ENCODE measurements around the gene BMP2K. TPM values are rescaled to one million over a fixed set of nuclear protein-coding genes. Genes with fewer than 3 reads are reported as not detected.

Gene BMP2K
- total and polyA plus RNA-seq, 4 donors = 19.6 to 95.3 (median 40.4) TPM

GRCh38 chr4:78763251-78763650 is 12.9 kb upstream of the BMP2K start:
- Histone ChIP-seq H3K27me3 (ENCODE audit: control insufficient read depth, insufficient read depth, low read length) (no peaks in the 10 kb centered on the region), H3K4me3 (ENCODE audit: low read depth, low read length) (no peak overlapping the region), H3K4me1 (ENCODE audit: control insufficient read depth, insufficient read depth, low read length) (no peaks in the 10 kb centered on the region), H3K36me3 (ENCODE audit: control insufficient read depth, insufficient read depth, low read length) (no peaks in the 10 kb centered on the region), H3K9me3 (ENCODE audit: control insufficient read depth, insufficient read depth, low read length) (no peaks in the 10 kb centered on the region), H3K27ac (ENCODE audit: low read depth, low read length) (no peak overlapping the region)
- no peak for DNase-seq (ENCODE audit: low read depth in 4 of 6, low spot score in 6 of 6)
- WGBS (ENCODE audit: insufficient coverage) = no CpG with 5 or more reads among the region's 1 CpG

- no peak overlapping the region for H3K4me3 ChIP-seq (ENCODE audit: low read depth, low read length)
- no peak overlapping the region for H3K27ac ChIP-seq (ENCODE audit: low read depth, low read length)
- H3K9me3 ChIP-seq (ENCODE audit: control insufficient read depth, insufficient read depth, low read length) = no peaks in the 10 kb centered on the region
- H3K36me3 ChIP-seq (ENCODE audit: control insufficient read depth, insufficient read depth, low read length) = no peaks in the 10 kb centered on the region
- no peak for DNase-seq (ENCODE audit: low read depth in 4 of 6, low spot score in 6 of 6)
- WGBS (ENCODE audit: insufficient coverage) = no CpG with 5 or more reads among the region's 3 CpGs
- H3K27me3 ChIP-seq (ENCODE audit: control insufficient read depth, insufficient read depth, low read length) = no peaks in the 10 kb centered on the region
- no peaks in the 10 kb centered on the region for H3K4me1 ChIP-seq (ENCODE audit: control insufficient read depth, insufficient read depth, low read length)
Observed at GRCh38 chr4:78763763-78764387, 12.3 kb upstream of the BMP2K start.

GRCh38 chr4:78764498-78764961 is 11.6 kb upstream of the BMP2K start:
- no peak overlapping the region for H3K4me3 ChIP-seq (ENCODE audit: low read depth, low read length)
- H3K9me3 ChIP-seq (ENCODE audit: control insufficient read depth, insufficient read depth, low read length) = no peaks in the 10 kb centered on the region
- H3K4me1 ChIP-seq (ENCODE audit: control insufficient read depth, insufficient read depth, low read length) = no peaks in the 10 kb centered on the region
- DNase-seq (ENCODE audit: low read depth in 4 of 6, low spot score in 6 of 6) = no peak
- no peaks in the 10 kb centered on the region for H3K27me3 ChIP-seq (ENCODE audit: control insufficient read depth, insufficient read depth, low read length)
- H3K27ac ChIP-seq (ENCODE audit: low read depth, low read length) = no peak overlapping the region
- no peaks in the 10 kb centered on the region for H3K36me3 ChIP-seq (ENCODE audit: control insufficient read depth, insufficient read depth, low read length)

- H3K36me3 ChIP-seq (ENCODE audit: control insufficient read depth, insufficient read depth, low read length) = no peaks in the 10 kb centered on the region
- no peak overlapping the region for H3K27ac ChIP-seq (ENCODE audit: low read depth, low read length)
- no peaks in the 10 kb centered on the region for H3K27me3 ChIP-seq (ENCODE audit: control insufficient read depth, insufficient read depth, low read length)
- 57% methylated on average over 1 of the region's 1 CpG for WGBS (ENCODE audit: insufficient coverage)
- H3K4me3 ChIP-seq (ENCODE audit: low read depth, low read length) = no peak overlapping the region
- H3K4me1 ChIP-seq (ENCODE audit: control insufficient read depth, insufficient read depth, low read length) = no peaks in the 10 kb centered on the region
- H3K9me3 ChIP-seq (ENCODE audit: control insufficient read depth, insufficient read depth, low read length) = no peaks in the 10 kb centered on the region
- no peak for DNase-seq (ENCODE audit: low read depth in 4 of 6, low spot score in 6 of 6)
Observed at GRCh38 chr4:78765432-78766006, 10.6 kb upstream of the BMP2K start.

- 52% methylated on average over 2 of the region's 3 CpGs for WGBS (ENCODE audit: insufficient coverage)
- H3K27ac ChIP-seq (ENCODE audit: low read depth, low read length) = no peak overlapping the region
- H3K9me3 ChIP-seq (ENCODE audit: control insufficient read depth, insufficient read depth, low read length) = no peaks in the 10 kb centered on the region
- H3K4me1 ChIP-seq (ENCODE audit: control insufficient read depth, insufficient read depth, low read length) = no peaks in the 10 kb centered on the region
- H3K4me3 ChIP-seq (ENCODE audit: low read depth, low read length) = no peak overlapping the region
- no peaks in the 10 kb centered on the region for H3K36me3 ChIP-seq (ENCODE audit: control insufficient read depth, insufficient read depth, low read length)
- DNase-seq (ENCODE audit: low read depth in 4 of 6, low spot score in 6 of 6) = peak in 1 of 6 donors; percentile 44
- H3K27me3 ChIP-seq (ENCODE audit: control insufficient read depth, insufficient read depth, low read length) = no peaks in the 10 kb centered on the region
Observed at GRCh38 chr4:78766026-78766425, 10.1 kb upstream of the BMP2K start.

- Histone ChIP-seq H3K27ac (ENCODE audit: low read depth, low read length) (no peak overlapping the region), H3K4me1 (ENCODE audit: control insufficient read depth, insufficient read depth, low read length) (no peaks in the 10 kb centered on the region), H3K36me3 (ENCODE audit: control insufficient read depth, insufficient read depth, low read length) (no peaks in the 10 kb centered on the region), H3K27me3 (ENCODE audit: control insufficient read depth, insufficient read depth, low read length) (no peaks in the 10 kb centered on the region), H3K4me3 (ENCODE audit: low read depth, low read length) (no peak overlapping the region), H3K9me3 (ENCODE audit: control insufficient read depth, insufficient read depth, low read length) (no peaks in the 10 kb centered on the region)
- DNase-seq (ENCODE audit: low read depth in 4 of 6, low spot score in 6 of 6) = no peak
- WGBS (ENCODE audit: insufficient coverage) = 91% methylated on average over 3 of the region's 5 CpGs
Observed at GRCh38 chr4:78766650-78767049, 9.5 kb upstream of the BMP2K start.

- Histone ChIP-seq H3K4me1 (ENCODE audit: control insufficient read depth, insufficient read depth, low read length) (no peaks in the 10 kb centered on the region), H3K9me3 (ENCODE audit: control insufficient read depth, insufficient read depth, low read length) (no peaks in the 10 kb centered on the region), H3K36me3 (ENCODE audit: control insufficient read depth, insufficient read depth, low read length) (no peaks in the 10 kb centered on the region), H3K4me3 (ENCODE audit: low read depth, low read length) (no peak overlapping the region), H3K27ac (ENCODE audit: low read depth, low read length) (no peak overlapping the region), H3K27me3 (ENCODE audit: control insufficient read depth, insufficient read depth, low read length) (no peaks in the 10 kb centered on the region)
- DNase-seq (ENCODE audit: low read depth in 4 of 6, low spot score in 6 of 6) = no peak
Observed at GRCh38 chr4:78767350-78767749, 8.8 kb upstream of the BMP2K start.

- 80% methylated on average over 10 of the region's 12 CpGs for WGBS (ENCODE audit: insufficient coverage)
- no peaks in the 10 kb centered on the region for H3K27me3 ChIP-seq (ENCODE audit: control insufficient read depth, insufficient read depth, low read length)
- no peaks in the 10 kb centered on the region for H3K36me3 ChIP-seq (ENCODE audit: control insufficient read depth, insufficient read depth, low read length)
- H3K4me1 ChIP-seq (ENCODE audit: control insufficient read depth, insufficient read depth, low read length) = no peaks in the 10 kb centered on the region
- H3K9me3 ChIP-seq (ENCODE audit: control insufficient read depth, insufficient read depth, low read length) = no peaks in the 10 kb centered on the region
- no peak for DNase-seq (ENCODE audit: low read depth in 4 of 6, low spot score in 6 of 6)
- no peak overlapping the region for H3K4me3 ChIP-seq (ENCODE audit: low read depth, low read length)
- no peak overlapping the region for H3K27ac ChIP-seq (ENCODE audit: low read depth, low read length)
Observed at GRCh38 chr4:78768452-78769180, 7.5 kb upstream of the BMP2K start.

GRCh38 chr4:78770091-78770642 is 6.0 kb upstream of the BMP2K start:
- Histone ChIP-seq H3K36me3 (ENCODE audit: control insufficient read depth, insufficient read depth, low read length) (no peaks in the 10 kb centered on the region), H3K9me3 (ENCODE audit: control insufficient read depth, insufficient read depth, low read length) (no peaks in the 10 kb centered on the region), H3K27me3 (ENCODE audit: control insufficient read depth, insufficient read depth, low read length) (no peaks in the 10 kb centered on the region), H3K4me3 (ENCODE audit: low read depth, low read length) (no peak overlapping the region), H3K4me1 (ENCODE audit: control insufficient read depth, insufficient read depth, low read length) (no peaks in the 10 kb centered on the region), H3K27ac (ENCODE audit: low read depth, low read length) (no peak overlapping the region)
- WGBS (ENCODE audit: insufficient coverage) = no CpG with 5 or more reads among the region's 3 CpGs
- DNase-seq (ENCODE audit: low read depth in 4 of 6, low spot score in 6 of 6) = no peak

Measured in spinal cord (tissue), 10 donors.